ENCODE results near the gene SELL. TPM values are rescaled to one million over a fixed set of nuclear protein-coding genes. Genes with fewer than 3 reads are reported as not detected.
"Not testable (repeated sequence)": the region's sequence is repeated elsewhere in the genome, so short reads cannot be mapped to it uniquely, and the experiment has no call there.

The SELL gene
- total and polyA plus RNA-seq, 5 experiments from 2014 or later: 549 to 2,162 (median 1,427) TPM

GRCh38 chr1:169682071-169682470 lies 29.3 kb downstream of the SELL start:
- H3K9me3 Mint-ChIP-seq: no peaks in the 10 kb centered on the region
- POLR2A ChIA-PET: interaction anchor here (0.9 to 8.0 kb wide), 5 partner anchors 11 to 78 kb away, joined by 3 to 111 read pairs (median 3); partner anchors contain the start of gene SELP
- no peaks in the 10 kb centered on the region for H3K36me3 Mint-ChIP-seq
- H3K4me3 Mint-ChIP-seq: peak overlapping the region in 7 of 10 donors; percentile 9 to 63 (median 46)
- ATAC-seq: no peak
- H3K27me3 Mint-ChIP-seq: no peaks in the 10 kb centered on the region
- no peak for DNase-seq
- peaks cover 17 to 50% (median 43%) of the 10 kb centered on the region in 4 donors for H3K4me1 Mint-ChIP-seq
- H3K27ac Mint-ChIP-seq: peak overlapping the region in 8 of 10 donors; percentile 11 to 95 (median 74)

- H3K4me1 Mint-ChIP-seq: peaks cover 22 to 60% (median 52%) of the 10 kb centered on the region in 4 donors
- no peaks in the 10 kb centered on the region for H3K36me3 Mint-ChIP-seq
- H3K27me3 Mint-ChIP-seq: no peaks in the 10 kb centered on the region
- peak overlapping the region in 8 of 10 donors; percentile 12 to 95 (median 76) for H3K27ac Mint-ChIP-seq
- POLR2A ChIA-PET: interaction anchor here (0.7 to 8.0 kb wide), 4 partner anchors 12 to 31 kb away, joined by 3 to 111 read pairs (median 3); no protein-coding TSS in a partner anchor
- DNase-seq: no peak
- H3K9me3 Mint-ChIP-seq: no peaks in the 10 kb centered on the region
- peak overlapping the region in 9 of 10 donors; percentile 20 to 76 (median 51) for H3K4me3 Mint-ChIP-seq
- peak in 1 of 2 donors; percentile 26 for ATAC-seq
These were observed 30.3 kb downstream of the SELL start for GRCh38 chr1:169681140-169681539.

GRCh38 chr1:169680377-169681019 lies 30.9 kb downstream of the SELL start:
- POLR2A ChIA-PET: interaction anchor here (0.7 to 8.0 kb wide), 5 partner anchors 10 to 32 kb away, joined by 3 to 111 read pairs (median 3); no protein-coding TSS in a partner anchor

GRCh38 chr1:169679692-169680091 lies 31.7 kb downstream of the SELL start:
- ATAC-seq: no peak
- Mint-ChIP-seq H3K4me3 (peak overlapping the region in 4 of 10 donors; percentile 27 to 51 (median 34)), H3K4me1 (peaks cover 29 to 69% (median 62%) of the 10 kb centered on the region in 4 donors), H3K9me3 (no peaks in the 10 kb centered on the region), H3K27ac (peak overlapping the region in 3 of 10 donors; percentile 36 to 75 (median 45)), H3K36me3 (no peaks in the 10 kb centered on the region), H3K27me3 (no peaks in the 10 kb centered on the region)
- POLR2A ChIA-PET: interaction anchor here (0.6 to 8.0 kb wide), 5 partner anchors 9 to 75 kb away, joined by 3 to 111 read pairs (median 4); no protein-coding TSS in a partner anchor
- DNase-seq: no peak

More at GRCh38 chr1:169680377-169681019, 30.9 kb downstream of the SELL start:
- Mint-ChIP-seq H3K4me3 (peak overlapping the region in 9 of 10 donors; percentile 20 to 76 (median 52)), H3K27ac (peak overlapping the region; percentile 0 to 95 (median 72)), H3K27me3 (no peaks in the 10 kb centered on the region), H3K4me1 (peaks cover 26 to 66% (median 58%) of the 10 kb centered on the region in 4 donors), H3K9me3 (no peaks in the 10 kb centered on the region), H3K36me3 (no peaks in the 10 kb centered on the region)
- peak; percentile 45 to 59 for ATAC-seq
- DNase-seq: no peak

- Mint-ChIP-seq H3K4me1 (peaks cover 29 to 69% (median 62%) of the 10 kb centered on the region in 4 donors), H3K36me3 (peaks cover 0 to 12% (median 6%) of the 10 kb centered on the region in 3 donors), H3K27me3 (no peaks in the 10 kb centered on the region), H3K4me3 (peak overlapping the region in 6 of 10 donors; percentile 15 to 58 (median 49)), H3K27ac (peak overlapping the region in 8 of 10 donors; percentile 14 to 88 (median 56)), H3K9me3 (peaks cover 0 to 22% (median 5%) of the 10 kb centered on the region in 9 donors)
- ATAC-seq: peak in 1 of 2 donors; percentile 36
- DNase-seq: no peak
- POLR2A ChIA-PET: interaction anchor here (8.0 kb wide), 1 partner anchor 17 kb away, joined by 111 read pairs; no protein-coding TSS in a partner anchor
These were observed 35.4 kb downstream of the SELL start for GRCh38 chr1:169676001-169676400.

GRCh38 chr1:169670836-169671235 lies 40.6 kb downstream of the SELL start:
- Mint-ChIP-seq H3K9me3 (peaks cover 0 to 63% (median 10%) of the 10 kb centered on the region in 9 donors), H3K4me3 (peak overlapping the region in 5 of 10 donors; percentile 8 to 58 (median 46)), H3K27ac (peak overlapping the region in 8 of 10 donors; percentile 54 to 86 (median 76)), H3K36me3 (peaks cover 4 to 22% (median 19%) of the 10 kb centered on the region in 3 donors), H3K27me3 (no peaks in the 10 kb centered on the region), H3K4me1 (peaks cover 32 to 69% (median 68%) of the 10 kb centered on the region in 4 donors)
- ATAC-seq (no peak), DNase-seq (no peak)
- POLR2A ChIA-PET: interaction anchor here (1.5 kb wide), 1 partner anchor 8 kb away, joined by 8 read pairs; no protein-coding TSS in a partner anchor

GRCh38 chr1:169670244-169670643 lies 41.2 kb downstream of the SELL start:
- not testable (repeated sequence) for DNase-seq, H3K27me3 Mint-ChIP-seq, ATAC-seq
- Mint-ChIP-seq H3K4me3 (peak overlapping the region in 3 of 10 donors; percentile 26 to 54 (median 39)), H3K27ac (peak overlapping the region in 6 of 10 donors; percentile 44 to 86 (median 68)), H3K36me3 (peaks cover 4 to 24% (median 19%) of the 10 kb centered on the region in 3 donors), H3K9me3 (peaks cover 0 to 69% (median 10%) of the 10 kb centered on the region in 9 donors), H3K4me1 (peaks cover 30 to 63% (median 62%) of the 10 kb centered on the region in 4 donors)
- POLR2A ChIA-PET: interaction anchor here (1.0 to 1.6 kb wide), 3 partner anchors 9 to 24 kb away, joined by 3 to 8 read pairs (median 4); no protein-coding TSS in a partner anchor

- DNase-seq, H3K27me3 Mint-ChIP-seq, ATAC-seq: not testable (repeated sequence)
- Mint-ChIP-seq H3K36me3 (peaks cover 4 to 20% (median 15%) of the 10 kb centered on the region in 3 donors), H3K27ac (peak overlapping the region; percentile 84 to 97 (median 92)), H3K4me3 (peak overlapping the region; percentile 1 to 79 (median 74)), H3K4me1 (peaks cover 28 to 76% (median 71%) of the 10 kb centered on the region in 4 donors), H3K9me3 (peaks cover 0 to 88% (median 6%) of the 10 kb centered on the region in 9 donors)
- POLR2A ChIA-PET: interaction anchor here (0.9 to 1.7 kb wide), 3 partner anchors 12 to 25 kb away, joined by 3 to 5 read pairs (median 3); no protein-coding TSS in a partner anchor
These were observed 43.5 kb downstream of the SELL start for GRCh38 chr1:169667699-169668596.

- H3K4me1 Mint-ChIP-seq: peaks cover 27 to 80% (median 74%) of the 10 kb centered on the region in 4 donors
- H3K27me3 Mint-ChIP-seq, POLR2A ChIA-PET: not testable (repeated sequence)
- H3K27ac Mint-ChIP-seq: peak overlapping the region; percentile 84 to 97 (median 92)
- DNase-seq (peak in 2 of 10 donors; percentile 19 to 27), ATAC-seq (peak in 1 of 2 donors; percentile 43)
- H3K36me3 Mint-ChIP-seq: peaks cover 4 to 18% (median 10%) of the 10 kb centered on the region in 3 donors
- H3K9me3 Mint-ChIP-seq: peaks cover 0 to 87% (median under 1%) of the 10 kb centered on the region in 9 donors
- H3K4me3 Mint-ChIP-seq: peak overlapping the region; percentile 1 to 79 (median 72)
These were observed 44.2 kb downstream of the SELL start for GRCh38 chr1:169667227-169667639.

- H3K4me1 Mint-ChIP-seq: peaks cover 30 to 77% (median 69%) of the 10 kb centered on the region in 4 donors
These were observed 48.7 kb downstream of the SELL start for GRCh38 chr1:169662680-169663079.

GRCh38 chr1:169661066-169661465 lies 50.4 kb downstream of the SELL start:
- Mint-ChIP-seq H3K27ac (peak overlapping the region in 1 of 10 donors; percentile 84), H3K9me3 (peaks cover 7 to 83% (median 27%) of the 10 kb centered on the region in 9 donors)
- POLR2A ChIA-PET: interaction anchor here (0.8 to 1.2 kb wide), 3 partner anchors 31 to 36 kb away, joined by 3 to 8 read pairs (median 3); no protein-coding TSS in a partner anchor

More at GRCh38 chr1:169662680-169663079, 48.7 kb downstream of the SELL start:
- peak overlapping the region; percentile 40 to 91 (median 80) for H3K4me3 Mint-ChIP-seq
- peak overlapping the region in 9 of 10 donors; percentile 43 to 94 (median 79) for H3K27ac Mint-ChIP-seq
- H3K27me3 Mint-ChIP-seq, POLR2A ChIA-PET, ATAC-seq, DNase-seq: not testable (repeated sequence)
- H3K36me3 Mint-ChIP-seq: peaks cover 4 to 39% (median 21%) of the 10 kb centered on the region in 3 donors
- peaks cover 2 to 86% (median 19%) of the 10 kb centered on the region in 9 donors for H3K9me3 Mint-ChIP-seq

More at GRCh38 chr1:169661066-169661465, 50.4 kb downstream of the SELL start:
- ATAC-seq, H3K27me3 Mint-ChIP-seq, DNase-seq, H3K4me3 Mint-ChIP-seq: not testable (repeated sequence)
- H3K36me3 Mint-ChIP-seq: peaks cover 0 to 34% (median 32%) of the 10 kb centered on the region in 3 donors
- peaks cover 24 to 77% (median 59%) of the 10 kb centered on the region in 4 donors for H3K4me1 Mint-ChIP-seq
